Measurements from ENCODE around the gene SPON1. TPM values are rescaled to one million over a fixed set of nuclear protein-coding genes. Genes with fewer than 3 reads are reported as not detected.

The SPON1 gene
- total and polyA plus RNA-seq, 8 donors = 0.83 to 17.5 (median 1.7) TPM

DNA sequence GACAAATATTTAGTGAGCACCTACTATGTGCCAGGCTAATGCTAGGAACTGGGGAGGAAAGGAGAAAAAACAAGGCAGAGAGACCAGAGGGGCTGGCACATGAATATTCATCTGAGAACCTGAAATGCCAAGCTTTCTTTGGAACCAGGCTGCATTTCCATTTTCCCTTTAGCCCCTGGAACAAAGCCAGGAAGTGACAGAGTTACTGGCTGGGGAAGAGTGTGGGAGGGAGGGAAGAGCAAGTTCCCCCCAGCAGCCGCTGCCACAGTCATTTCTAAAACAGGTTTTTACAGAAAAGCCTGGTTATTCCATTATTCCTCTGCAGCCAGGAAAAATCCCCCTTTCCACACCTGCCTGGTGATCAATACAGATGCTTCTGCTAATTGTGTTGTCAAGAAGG lies 97.0 kb downstream of the SPON1 start:
- H3K27me3 ChIP-seq = no peaks in the 10 kb centered on the region
- H3K4me3 ChIP-seq = no peak overlapping the region
- H3K27ac ChIP-seq = no peak overlapping the region
- TF ChIP-seq, protein P1, sequence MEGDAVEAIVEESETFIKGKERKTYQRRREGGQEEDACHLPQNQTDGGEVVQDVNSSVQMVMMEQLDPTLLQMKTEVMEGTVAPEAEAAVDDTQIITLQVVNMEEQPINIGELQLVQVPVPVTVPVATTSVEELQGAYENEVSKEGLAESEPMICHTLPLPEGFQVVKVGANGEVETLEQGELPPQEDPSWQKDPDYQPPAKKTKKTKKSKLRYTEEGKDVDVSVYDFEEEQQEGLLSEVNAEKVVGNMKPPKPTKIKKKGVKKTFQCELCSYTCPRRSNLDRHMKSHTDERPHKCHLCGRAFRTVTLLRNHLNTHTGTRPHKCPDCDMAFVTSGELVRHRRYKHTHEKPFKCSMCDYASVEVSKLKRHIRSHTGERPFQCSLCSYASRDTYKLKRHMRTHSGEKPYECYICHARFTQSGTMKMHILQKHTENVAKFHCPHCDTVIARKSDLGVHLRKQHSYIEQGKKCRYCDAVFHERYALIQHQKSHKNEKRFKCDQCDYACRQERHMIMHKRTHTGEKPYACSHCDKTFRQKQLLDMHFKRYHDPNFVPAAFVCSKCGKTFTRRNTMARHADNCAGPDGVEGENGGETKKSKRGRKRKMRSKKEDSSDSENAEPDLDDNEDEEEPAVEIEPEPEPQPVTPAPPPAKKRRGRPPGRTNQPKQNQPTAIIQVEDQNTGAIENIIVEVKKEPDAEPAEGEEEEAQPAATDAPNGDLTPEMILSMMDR (IDR thresholded peaks at IDR 0.05) = no peak
- H3K4me1 ChIP-seq = no peaks in the 10 kb centered on the region
- no peaks in the 10 kb centered on the region for H3K9me3 ChIP-seq
- intact Hi-C loops (cut with DNase I) = no loop called here
- DNase-seq (no peak), ATAC-seq (no peak), FAIRE-seq (no peak)
- no peaks in the 10 kb centered on the region for H3K36me3 ChIP-seq
- 46 to 53% methylated on average over 1 of the region's 1 CpG for WGBS, 2 donors

DNA sequence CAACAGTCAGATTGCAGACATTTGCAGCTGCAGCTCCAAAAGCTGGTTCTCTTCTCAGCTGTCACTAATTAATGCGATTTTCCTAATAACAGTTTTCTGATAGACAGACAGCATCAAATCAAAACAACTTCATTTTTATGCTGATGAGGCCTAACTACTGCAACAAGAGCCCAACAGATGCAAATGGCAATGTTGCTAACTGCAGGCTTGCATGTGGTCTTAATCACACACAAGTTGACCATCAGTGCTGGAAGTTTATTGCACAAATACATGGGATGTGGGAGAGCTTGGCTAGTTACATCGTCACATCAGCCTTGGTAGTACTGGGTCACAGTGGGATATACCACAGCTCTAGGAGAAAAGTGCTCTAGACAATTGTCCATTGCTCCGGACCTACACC lies 99.2 kb downstream of the SPON1 start:
- WGBS, 2 donors = 81 to 89% methylated on average over 3 of the region's 3 CpGs
- intact Hi-C loops (cut with DNase I) = no loop called here
- H3K27me3 ChIP-seq = no peaks in the 10 kb centered on the region
- H3K9me3 ChIP-seq = no peaks in the 10 kb centered on the region
- no peak overlapping the region for H3K27ac ChIP-seq
- DNase-seq (no peak), FAIRE-seq (no peak), ATAC-seq (no peak)
- H3K36me3 ChIP-seq = no peaks in the 10 kb centered on the region
- H3K4me1 ChIP-seq = no peaks in the 10 kb centered on the region
- TF ChIP-seq, protein P1 (IDR thresholded peaks at IDR 0.05) = no peak
- H3K4me3 ChIP-seq = no peak overlapping the region

- no peak for ATAC-seq
- intact Hi-C loops (cut with DNase I) = no loop called here
- Histone ChIP-seq H3K27ac (no peak overlapping the region), H3K27me3 (no peaks in the 10 kb centered on the region), H3K36me3 (no peaks in the 10 kb centered on the region), H3K9me3 (no peaks in the 10 kb centered on the region), H3K4me1 (no peaks in the 10 kb centered on the region), H3K4me3 (no peak overlapping the region)
- no peak for DNase-seq
- TF ChIP-seq, protein P1 (IDR thresholded peaks at IDR 0.05) = no peak
- 52 to 60% methylated on average over 8 of the region's 8 CpGs for WGBS, 2 donors
- FAIRE-seq = no peak
Observed at GRCh38 chr11:14065141-14065540, 102.6 kb downstream of the SPON1 start.

GRCh38 chr11:14065681-14066080 lies 103.2 kb downstream of the SPON1 start:
- WGBS, 2 donors = 63 to 64% methylated on average over 1 of the region's 1 CpG
- ATAC-seq (no peak), DNase-seq (no peak), FAIRE-seq (no peak)
- H3K36me3 ChIP-seq = no peaks in the 10 kb centered on the region
- H3K27me3 ChIP-seq = no peaks in the 10 kb centered on the region
- TF ChIP-seq, protein P1 (IDR thresholded peaks at IDR 0.05) = no peak
- H3K27ac ChIP-seq = no peak overlapping the region
- no peak overlapping the region for H3K4me3 ChIP-seq
- H3K9me3 ChIP-seq = no peaks in the 10 kb centered on the region
- H3K4me1 ChIP-seq = no peaks in the 10 kb centered on the region
- intact Hi-C loops (cut with DNase I) = no loop called here

DNA sequence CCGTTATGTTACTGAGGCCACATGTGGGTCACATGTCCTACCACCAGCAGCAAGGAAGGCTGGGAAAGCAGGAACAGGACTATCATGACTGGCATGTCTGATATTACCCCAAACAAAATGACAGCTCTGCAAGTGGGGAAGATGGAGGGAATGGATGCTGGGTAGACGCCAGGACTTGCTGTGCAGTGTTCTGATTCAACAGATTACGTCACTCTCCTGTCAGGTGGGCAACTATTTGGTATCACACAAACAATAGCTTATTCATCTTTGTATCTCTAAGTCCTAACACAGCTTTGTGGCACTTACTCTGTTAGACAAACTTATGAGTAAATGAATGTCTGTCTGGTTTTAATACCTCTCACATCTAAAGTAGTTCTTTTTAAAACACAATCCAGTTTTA lies 105.2 kb downstream of the SPON1 start:
- 51 to 64% methylated on average over 3 of the region's 3 CpGs for whole genome bisulfite sequencing, 2 donors
- Histone ChIP-seq H3K36me3 (no peaks in the 10 kb centered on the region), H3K27me3 (no peaks in the 10 kb centered on the region), H3K27ac (no peak overlapping the region), H3K9me3 (no peaks in the 10 kb centered on the region), H3K4me3 (no peak overlapping the region), H3K4me1 (no peaks in the 10 kb centered on the region)
- DNase-seq (no peak), FAIRE-seq (no peak), ATAC-seq (no peak)
- TF ChIP-seq, protein P1 (IDR thresholded peaks at IDR 0.05) = no peak
- intact Hi-C loops (cut with DNase I) = no loop called here

All from pancreas (tissue), 10 donors.